HUES6 (cell line): ENCODE data around the gene TTC9B.
"Not testable (repeated sequence)": the region's sequence is repeated elsewhere in the genome, so short reads cannot be mapped to it uniquely, and the experiment has no call there.

Experiments used
- H3K27ac ChIP-seq: 2 replicates; pipeline ENCODE4 v1.7.0; 2013; ENCODE audit warnings: low read depth, mild to moderate bottlenecking, low read length, inconsistent platforms
- H3K27me3 ChIP-seq: 2 replicates; pipeline ENCODE4 v1.6.1; 2013; ENCODE audit warnings: low read length; ENCODE audit not compliant: control insufficient read depth, insufficient read depth
- H3K36me3 ChIP-seq: 2 replicates; pipeline ENCODE4 v1.6.1; 2013; ENCODE audit warnings: low read length; ENCODE audit not compliant: control insufficient read depth, insufficient read depth
- H3K4me1 ChIP-seq: 2 replicates; pipeline ENCODE4 v1.6.1; 2013; ENCODE audit warnings: low read length; ENCODE audit not compliant: control insufficient read depth, insufficient read depth
- H3K4me3 ChIP-seq: 2 replicates; pipeline ENCODE4 v1.5.1; 2013; ENCODE audit warnings: low read depth, low read length
- H3K9ac ChIP-seq: one replicate; pipeline ENCODE4 v1.6.1; 2013; ENCODE audit warnings: mild to moderate bottlenecking, low read length
- H3K9me3 ChIP-seq: 2 replicates; pipeline ENCODE4 v1.6.1; 2013; ENCODE audit warnings: low read depth, low read length; ENCODE audit not compliant: control insufficient read depth, insufficient read depth

TTC9B gene

GRCh38 chr19:40177286-40178070 is 40.7 kb downstream of the TTC9B start:
- Histone ChIP-seq H3K36me3 (no peaks in the 10 kb centered on the region), H3K4me3 (no peak overlapping the region), H3K27ac (no peak overlapping the region), H3K27me3 (no peaks in the 10 kb centered on the region), H3K4me1 (no peaks in the 10 kb centered on the region), H3K9me3 (peaks cover 4% of the 10 kb centered on the region; the same call in 1 of the 2 replicates), H3K9ac (no peak overlapping the region)

- H3K27ac ChIP-seq, result no peak overlapping the region
- H3K27me3 ChIP-seq, result no peaks in the 10 kb centered on the region
- H3K9me3 ChIP-seq, result peaks cover 4% of the 10 kb centered on the region; the same call in 1 of the 2 replicates
- no peak overlapping the region for H3K4me3 ChIP-seq
- H3K36me3 ChIP-seq, result no peaks in the 10 kb centered on the region
- H3K4me1 ChIP-seq, result no peaks in the 10 kb centered on the region
- H3K9ac ChIP-seq, result no peak overlapping the region
These were observed 42.4 kb downstream of the TTC9B start for GRCh38 chr19:40175820-40176219.

- no peak overlapping the region for H3K9ac ChIP-seq
- H3K36me3 ChIP-seq, result no peaks in the 10 kb centered on the region
These were observed 44.1 kb downstream of the TTC9B start for GRCh38 chr19:40174092-40174491.

GRCh38 chr19:40171293-40171692 is 46.9 kb downstream of the TTC9B start:
- H3K9me3 ChIP-seq, H3K4me3 ChIP-seq, H3K27ac ChIP-seq, H3K4me1 ChIP-seq, H3K9ac ChIP-seq, H3K27me3 ChIP-seq, H3K36me3 ChIP-seq: not testable (repeated sequence)

More at GRCh38 chr19:40174092-40174491, 44.1 kb downstream of the TTC9B start:
- Histone ChIP-seq H3K27me3 (no peaks in the 10 kb centered on the region), H3K4me3 (no peak overlapping the region), H3K4me1 (no peaks in the 10 kb centered on the region), H3K27ac (no peak overlapping the region), H3K9me3 (peaks cover 4% of the 10 kb centered on the region; the same call in 1 of the 2 replicates)

- H3K36me3 ChIP-seq, H3K9me3 ChIP-seq, H3K4me3 ChIP-seq, H3K27ac ChIP-seq, H3K9ac ChIP-seq, H3K27me3 ChIP-seq, H3K4me1 ChIP-seq: not testable (repeated sequence)
These were observed 47.7 kb downstream of the TTC9B start for GRCh38 chr19:40170303-40170989.

GRCh38 chr19:40169482-40170302 is 48.5 kb downstream of the TTC9B start:
- not testable (repeated sequence) for H3K27ac ChIP-seq, H3K9me3 ChIP-seq, H3K4me1 ChIP-seq, H3K4me3 ChIP-seq, H3K36me3 ChIP-seq, H3K9ac ChIP-seq, H3K27me3 ChIP-seq
